Measurements from ENCODE around the gene EPHB1. TPM values are rescaled to one million over a fixed set of nuclear protein-coding genes. Genes with fewer than 3 reads are reported as not detected.

Gene EPHB1
- total RNA-seq: 1 to 10 TPM in 3 of 4 donors, not detected in 1; 2.6 to 5.3 (median 3.1) TPM

GRCh38 chr3:134794950-134795745 lies at the start of gene EPHB1:
Gene EPHB1, plus strand, starts transcription at chr3:134795260.
- no peaks in the 10 kb centered on the region for H3K9me3 ChIP-seq
- no peaks in the 10 kb centered on the region for H3K36me3 ChIP-seq
- H3K4me1 ChIP-seq: peaks cover 0 to 17% of the 10 kb centered on the region in 2 donors
- DNase-seq: peak; percentile 78 to 87
- peak within 1 kb of the TSS; percentile 20 to 51 for H3K27ac ChIP-seq
- intact Hi-C loops (cut with DNase I; ENCODE audit: low total_unique reads): no loop called here
- peak within 1 kb of the TSS; percentile 42 to 44 for H3K4me3 ChIP-seq
- no peaks in the 10 kb centered on the region for H3K27me3 ChIP-seq
- TF ChIP-seq POLR2A (IDR thresholded peaks at IDR 0.05) (peak in 1 of 2 donors; percentile 54), CTCF (IDR thresholded peaks at IDR 0.05) (peak; percentile 79 to 89 (median 84))

GRCh38 chr3:134748698-134749097 lies 46.4 kb upstream of the EPHB1 start:
- H3K9me3 ChIP-seq: no peaks in the 10 kb centered on the region
- no peak overlapping the region for H3K27ac ChIP-seq
- no peak overlapping the region for H3K4me3 ChIP-seq
- no peak for DNase-seq
- intact Hi-C loops (cut with DNase I; ENCODE audit: low total_unique reads): no loop called here
- no peaks in the 10 kb centered on the region for H3K27me3 ChIP-seq
- H3K4me1 ChIP-seq: no peaks in the 10 kb centered on the region
- TF ChIP-seq CTCF (IDR thresholded peaks at IDR 0.05): no peak
- TF ChIP-seq POLR2A (IDR thresholded peaks at IDR 0.05): no peak
- no peaks in the 10 kb centered on the region for H3K36me3 ChIP-seq

- intact Hi-C loops (cut with DNase I; ENCODE audit: low total_unique reads): no loop called here
- no peak overlapping the region for H3K27ac ChIP-seq
- no peaks in the 10 kb centered on the region for H3K9me3 ChIP-seq
- no peak for DNase-seq
- no peaks in the 10 kb centered on the region for H3K4me1 ChIP-seq
- H3K4me3 ChIP-seq: no peak overlapping the region
- TF ChIP-seq POLR2A (IDR thresholded peaks at IDR 0.05) (no peak), CTCF (IDR thresholded peaks at IDR 0.05) (no peak)
- no peaks in the 10 kb centered on the region for H3K27me3 ChIP-seq
- no peaks in the 10 kb centered on the region for H3K36me3 ChIP-seq
These were observed 45.9 kb upstream of the EPHB1 start for GRCh38 chr3:134749174-134749573.

GRCh38 chr3:134749802-134750553 lies 45.1 kb upstream of the EPHB1 start:
- intact Hi-C loops (cut with DNase I; ENCODE audit: low total_unique reads): no loop called here
- DNase-seq: no peak
- Histone ChIP-seq H3K4me3 (no peak overlapping the region), H3K36me3 (no peaks in the 10 kb centered on the region), H3K9me3 (no peaks in the 10 kb centered on the region), H3K27me3 (no peaks in the 10 kb centered on the region), H3K27ac (no peak overlapping the region), H3K4me1 (no peaks in the 10 kb centered on the region)
- TF ChIP-seq POLR2A (IDR thresholded peaks at IDR 0.05) (no peak), CTCF (IDR thresholded peaks at IDR 0.05) (no peak)

- Histone ChIP-seq H3K9me3 (no peaks in the 10 kb centered on the region), H3K27ac (no peak overlapping the region), H3K36me3 (no peaks in the 10 kb centered on the region), H3K27me3 (no peaks in the 10 kb centered on the region), H3K4me1 (no peaks in the 10 kb centered on the region), H3K4me3 (no peak overlapping the region)
- TF ChIP-seq CTCF (IDR thresholded peaks at IDR 0.05): no peak
- no peak for TF ChIP-seq POLR2A (IDR thresholded peaks at IDR 0.05)
- DNase-seq: no peak
- intact Hi-C loops (cut with DNase I; ENCODE audit: low total_unique reads): no loop called here
These were observed 43.2 kb upstream of the EPHB1 start for GRCh38 chr3:134751831-134752230.

Data from uterus (tissue), 4 donors.